Endothelial cell of umbilical vein (primary cell): Measurements from ENCODE around the gene PALB2. TPM values are rescaled to one million over a fixed set of nuclear protein-coding genes. Genes with fewer than 3 reads are reported as not detected.

Source experiments
- BruUV-seq: library from RNA; stranded (reverse); fragments of 400-500 nt; replicated peaks from 2 replicates; lab custom pipeline; 2021; lab: Mats Ljungman, UMichigan
- CTCF ChIA-PET: fragments of 300-600, 350-600 bp; sonication (Branson Sonifier 250); formaldehyde crosslinking; loops from one replicate; lab custom pipeline; 2021; ENCODE audit warnings: antibody characterized with exemption, inconsistent platforms; lab: Charles Lee
- POLR2A ChIA-PET: fragments of 300-600, 350-600 bp; sonication (Branson Sonifier 250); formaldehyde crosslinking; loops from one replicate; lab custom pipeline; 2021; ENCODE audit warnings: antibody characterized with exemption, inconsistent platforms; lab: Charles Lee
- DNase-seq: peaks from one replicate; pipeline ENCODE4 v3.0.0-alpha.2; 2011; ENCODE audit warnings: low read depth, low spot score
- FAIRE-seq: peaks from 2 replicates; lab custom pipeline; 2011; peaks lifted over from hg19 to GRCh38; lab: Jason Lieb, UNC
- H2AFZ ChIP-seq: 2 replicates; pipeline ENCODE4 v1.6.0; 2012; ENCODE audit warnings: low read depth, low read length, control low read depth, inconsistent platforms
- H3K27ac ChIP-seq: 2 replicates; pipeline ENCODE4 v1.5.1; 2011; ENCODE audit warnings: low read depth, mild to moderate bottlenecking, control low read depth, low read length, moderate library complexity; ENCODE audit not compliant: insufficient read depth
- H3K27me3 ChIP-seq, 2 experiments: 2 replicates each; pipeline versions ENCODE4 v1.6.0 to v1.6.1; 2011; ENCODE audit warnings: low read length in 2 of 2, mixed read lengths in 1 of 2; ENCODE audit not compliant: control insufficient read depth in 2 of 2, insufficient read depth in 2 of 2
- H3K36me3 ChIP-seq, 2 experiments: 2 replicates in 1 of 2; 3 replicates in 1 of 2; pipeline ENCODE4 v1.5.1; 2011; ENCODE audit warnings: low read length in 2 of 2, mild to moderate bottlenecking in 1 of 2, moderate library complexity in 1 of 2; ENCODE audit not compliant: control insufficient read depth in 2 of 2, insufficient read depth in 2 of 2; ENCODE audit errors: extremely low read depth in 1 of 2
- H3K4me1 ChIP-seq: 3 replicates; pipeline ENCODE4 v1.5.1; 2011; ENCODE audit warnings: mild to moderate bottlenecking, low read length; ENCODE audit not compliant: control insufficient read depth, insufficient read depth; ENCODE audit errors: extremely low read depth
- H3K4me2 ChIP-seq: 2 replicates; pipeline ENCODE4 v1.6.1; 2011; ENCODE audit warnings: low read length, control low read depth, mixed read lengths; ENCODE audit not compliant: insufficient read depth
- H3K4me3 ChIP-seq, 3 experiments: fragments of 200-600 bp in 1 of 3; sonication (generic), shearing (Covaris generic) in 1 of 3; replicated peaks in 1 of 3; 2 replicates each; pipeline ENCODE4 v1.5.1; 2011 to 2016; ENCODE audit warnings: control low read depth in 3 of 3, low read length in 3 of 3, mild to moderate bottlenecking in 2 of 3, inconsistent platforms in 1 of 3, low read depth in 1 of 3, moderate library complexity in 1 of 3; ENCODE audit not compliant: insufficient read depth in 1 of 3
- H3K79me2 ChIP-seq: 2 replicates; pipeline ENCODE4 v1.6.0; 2012; ENCODE audit warnings: low read length, inconsistent platforms; ENCODE audit not compliant: control insufficient read depth, insufficient read depth
- H3K9ac ChIP-seq: replicated peaks from 2 replicates; pipeline ENCODE3; 2011; ENCODE audit warnings: low read length, control low read depth; ENCODE audit not compliant: insufficient read depth; ENCODE audit errors: extremely low read depth
- H3K9me1 ChIP-seq: replicated peaks from 3 replicates; pipeline ENCODE4 v1.6.0; 2011; ENCODE audit warnings: mild to moderate bottlenecking, low read length; ENCODE audit not compliant: control insufficient read depth, insufficient read depth; ENCODE audit errors: extremely low read depth
- H3K9me3 ChIP-seq: replicated peaks from 2 replicates; pipeline ENCODE4 v1.5.1; 2012; ENCODE audit warnings: low read length, inconsistent platforms; ENCODE audit not compliant: control insufficient read depth, insufficient read depth
- H4K20me1 ChIP-seq: replicated peaks from 2 replicates; pipeline ENCODE3; 2011; ENCODE audit warnings: mild to moderate bottlenecking, low read length; ENCODE audit not compliant: control insufficient read depth, insufficient read depth; ENCODE audit errors: extremely low read depth
- CTCF ChIP-seq, 2 donors: IDR thresholded peaks; 1 replicate in 1 of 2; 2 replicates in 1 of 2; pipeline ENCODE4 v1.5.1; 2011; ENCODE audit warnings: low read length in 2 of 2, mild to moderate bottlenecking in 2 of 2, moderate library complexity in 2 of 2, control low read depth in 1 of 2, inconsistent platforms in 1 of 2, low read depth in 1 of 2; ENCODE audit not compliant: insufficient read depth in 1 of 2; ENCODE audit errors: extremely low read depth in 1 of 2
- EZH2 ChIP-seq: IDR thresholded peaks from 2 replicates; pipeline ENCODE4 v1.6.1; 2012; ENCODE audit warnings: borderline replicate concordance, low read depth, mild to moderate bottlenecking, moderate library complexity, low read length, inconsistent platforms; ENCODE audit not compliant: severe bottlenecking
- FOS ChIP-seq: IDR thresholded peaks from 2 replicates; pipeline ENCODE4 v1.6.1; 2011; ENCODE audit warnings: mild to moderate bottlenecking, low read length, moderate library complexity, borderline replicate concordance; ENCODE audit not compliant: insufficient read depth
- GATA2 ChIP-seq: IDR thresholded peaks from 2 replicates; pipeline ENCODE4 v1.7.0; 2011; ENCODE audit warnings: low read depth, mild to moderate bottlenecking, moderate library complexity, mixed read lengths, low read length; ENCODE audit not compliant: insufficient read length, insufficient read depth
- JUN ChIP-seq: IDR thresholded peaks from 2 replicates; pipeline ENCODE4 v1.6.1; 2011; ENCODE audit warnings: borderline replicate concordance, low read depth; ENCODE audit not compliant: insufficient read length, insufficient read depth
- MAX ChIP-seq: IDR thresholded peaks from 2 replicates; pipeline ENCODE4 v1.6.1; 2011; ENCODE audit not compliant: insufficient read depth, insufficient read length
- MYC ChIP-seq: IDR thresholded peaks from one replicate; pipeline ENCODE4 v1.6.1; 2011; ENCODE audit warnings: mild to moderate bottlenecking, low read depth, low read length
- POLR2A ChIP-seq: IDR thresholded peaks from 2 replicates; pipeline ENCODE4 v1.6.1; 2012; ENCODE audit warnings: low read depth, mild to moderate bottlenecking, control low read depth, low read length
- POLR2AphosphoS5 ChIP-seq: IDR thresholded peaks from 2 replicates; pipeline ENCODE4 v1.6.1; 2012; ENCODE audit warnings: low read depth, mild to moderate bottlenecking, control low read depth, low read length, moderate library complexity; ENCODE audit not compliant: insufficient read depth
- dilution Hi-C: fragments of 300-500 bp; cut with MboI; formaldehyde crosslinking; loops from one replicate; pipeline ENCODE4 v1.15.0; 2019; ENCODE audit warnings: low sequenced_read_pairs; ENCODE audit not compliant: extremely low pct_ligation_motif_present
- intact Hi-C: fragments of 100-400 bp; cut with micrococcal nuclease; formaldehyde crosslinking; loops from one replicate; pipeline ENCODE4 v1.10.0; 2022
- polyA plus RNA-seq, 4 experiments: library from polyadenylated mRNA; depleted of rRNA in 3 of 4; stranded (reverse) in 3 of 4; unstranded in 1 of 4; fragments of >200 nt; gene quantifications; 2 replicates each; pipeline versions ENCODE4 v1.2.1 to v1.2.3, GENCODE V29; 2011 to 2012; ENCODE audit warnings: missing spikeins in 1 of 4
- total RNA-seq: library from RNA; stranded (reverse); gene quantifications from 2 replicates; pipeline ENCODE4 v1.2.3, GENCODE V29; 2021

PALB2 gene
- total and polyA plus RNA-seq, 2 donors (not counting 3 experiments of a cell fraction or from before 2014, with no cell fraction given) = 5.1 to 15.6 TPM

- Histone ChIP-seq H3K9ac (no peak overlapping the region), H4K20me1 (no peaks in the 10 kb centered on the region), H3K36me3 (peaks cover 2 to 38% of the 10 kb centered on the region in 2 experiments), H3K9me3 (no peaks in the 10 kb centered on the region), H3K27me3 (no peaks in the 10 kb centered on the region), H3K4me1 (no peaks in the 10 kb centered on the region), H3K9me1 (no peaks in the 10 kb centered on the region), H3K4me3 (no peak overlapping the region), H3K79me2 (no peaks in the 10 kb centered on the region), H3K27ac (no peak overlapping the region), H2AFZ (no peak overlapping the region), H3K4me2 (no peak overlapping the region)
- no peak for DNase-seq
- no TSS peak for BruUV-seq
- intact Hi-C loops = no loop called here
- no peak for FAIRE-seq
- TF ChIP-seq JUN = no peak
- no peak for TF ChIP-seq MYC
- TF ChIP-seq GATA2 = no peak
- TF ChIP-seq CTCF (IDR thresholded peaks at IDR 0.05; ENCODE audit: extremely low read depth in 1 of 2, insufficient read depth in 1 of 2, low read depth in 1 of 2, low read length in 2 of 2) = no peak
- TF ChIP-seq EZH2 = no peak
- TF ChIP-seq POLR2A = no peak
- no peak for TF ChIP-seq POLR2AphosphoS5
- TF ChIP-seq MAX = no peak
- no peak for TF ChIP-seq FOS
- CTCF ChIA-PET = no interaction called here
- POLR2A ChIA-PET = no interaction called here
- dilution Hi-C loops = no loop called here
Measured at GRCh38 chr16:23571895-23572294, 69.2 kb downstream of the PALB2 start.
